HG03135 (cell line): Measurements from ENCODE around the gene RNF181.
"Not testable (repeated sequence)": the region's sequence is repeated elsewhere in the genome, so short reads cannot be mapped to it uniquely, and the experiment has no call there.

Experiments
- ATAC-seq: cut with Tn5 transposase; IDR thresholded peaks from one replicate; pipeline ENCODE4 v1.9.1; 2021; ENCODE audit warnings: mild to moderate bottlenecking, moderate library complexity; ENCODE audit not compliant: unreplicated experiment

The RNF181 gene

GRCh38 chr2:85577063-85577385 is 18.5 kb upstream of the RNF181 start:
- ATAC-seq, result no peak

DNA sequence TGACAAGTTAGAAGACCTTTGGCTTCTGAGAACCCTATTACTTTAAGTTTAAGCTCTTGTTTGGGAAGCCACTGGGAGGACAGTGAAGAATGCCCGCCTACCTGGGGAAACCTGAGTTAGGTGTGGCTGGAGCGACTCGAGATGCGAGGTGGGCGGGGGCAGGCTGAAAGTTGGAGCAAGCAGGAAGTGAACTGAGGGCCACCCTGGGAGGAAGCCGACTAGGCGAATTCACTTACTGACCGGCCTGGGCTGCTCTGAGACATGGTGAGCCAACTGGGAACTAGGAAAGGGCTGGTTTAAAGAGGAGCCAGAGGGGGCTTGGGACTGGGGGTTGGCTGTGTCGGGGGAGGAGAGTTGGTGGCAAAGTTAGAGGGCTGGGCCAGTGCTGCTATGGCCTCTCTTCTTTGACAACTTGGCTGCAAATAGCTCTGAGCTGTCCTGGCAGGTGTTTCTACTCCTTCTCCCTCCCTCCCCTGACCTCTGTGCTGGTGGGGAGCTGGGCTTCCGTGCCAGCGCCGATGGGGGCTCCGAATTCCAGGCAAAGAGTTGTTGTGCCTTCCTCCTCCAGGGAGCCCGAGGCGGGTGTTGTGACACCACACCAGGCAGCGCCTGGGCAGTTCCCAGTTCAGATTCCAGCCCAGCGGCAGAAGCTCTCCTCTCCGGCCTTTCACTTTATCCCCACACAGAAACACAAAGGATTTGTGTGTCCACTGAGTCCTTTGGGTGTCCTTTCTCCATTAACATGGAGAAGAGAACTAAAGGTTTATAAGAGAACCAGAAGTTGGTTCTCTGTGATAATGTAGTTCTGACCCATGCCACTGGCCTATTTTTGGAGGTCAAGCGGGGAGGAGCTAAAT is 17.9 kb upstream of the RNF181 start, which contains the start of gene VAMP8:
VAMP8 (plus strand) TSS at position 201 of the 857 bp plus-strand sequence; CDS start at position 262, 61 bp downstream.
- ATAC-seq, result no peak

DNA sequence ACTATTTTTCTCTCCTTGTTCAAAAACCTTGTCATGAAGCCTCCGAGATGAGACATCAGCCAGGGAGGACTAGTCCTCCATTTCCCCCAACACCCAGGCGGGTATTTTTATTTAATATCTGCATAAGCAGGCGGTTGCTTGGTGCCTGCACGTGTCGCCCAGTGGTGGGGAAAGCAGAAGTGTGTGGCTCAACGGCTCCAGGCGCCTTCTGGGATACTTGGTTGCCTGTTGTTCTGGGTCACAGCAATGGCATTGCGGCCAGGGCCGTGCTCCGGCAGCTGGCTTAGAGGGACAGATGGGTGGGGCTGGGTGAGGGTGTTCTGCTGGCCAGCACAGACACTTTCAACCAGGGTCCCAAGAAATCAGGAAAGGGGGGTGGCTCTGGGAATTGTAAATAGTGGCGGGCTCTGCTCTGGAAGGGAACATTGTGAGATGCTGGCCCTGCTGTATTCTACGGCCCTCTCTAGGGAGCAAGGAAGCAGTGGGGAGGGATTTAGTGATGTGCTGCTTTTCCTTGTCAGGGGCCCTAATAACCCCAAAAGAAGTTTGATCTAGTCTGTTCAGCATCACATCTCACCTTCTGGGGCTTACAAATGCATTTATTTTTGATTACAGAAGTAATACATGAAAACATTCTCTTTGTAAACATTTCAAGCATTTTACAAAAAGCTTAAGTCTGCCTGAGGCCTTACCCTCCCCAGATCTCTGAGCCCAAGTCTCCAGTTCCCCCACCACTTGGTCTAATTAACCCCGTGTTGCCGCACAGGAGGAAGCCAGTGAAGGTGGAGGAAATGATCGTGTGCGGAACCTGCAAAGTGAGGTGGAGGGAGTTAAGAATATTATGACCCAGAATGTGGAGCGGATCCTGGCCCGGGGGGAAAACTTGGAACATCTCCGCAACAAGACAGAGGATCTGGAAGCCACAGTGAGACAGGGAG is 17.0 kb upstream of the RNF181 start:
- ATAC-seq, result no peak

DNA sequence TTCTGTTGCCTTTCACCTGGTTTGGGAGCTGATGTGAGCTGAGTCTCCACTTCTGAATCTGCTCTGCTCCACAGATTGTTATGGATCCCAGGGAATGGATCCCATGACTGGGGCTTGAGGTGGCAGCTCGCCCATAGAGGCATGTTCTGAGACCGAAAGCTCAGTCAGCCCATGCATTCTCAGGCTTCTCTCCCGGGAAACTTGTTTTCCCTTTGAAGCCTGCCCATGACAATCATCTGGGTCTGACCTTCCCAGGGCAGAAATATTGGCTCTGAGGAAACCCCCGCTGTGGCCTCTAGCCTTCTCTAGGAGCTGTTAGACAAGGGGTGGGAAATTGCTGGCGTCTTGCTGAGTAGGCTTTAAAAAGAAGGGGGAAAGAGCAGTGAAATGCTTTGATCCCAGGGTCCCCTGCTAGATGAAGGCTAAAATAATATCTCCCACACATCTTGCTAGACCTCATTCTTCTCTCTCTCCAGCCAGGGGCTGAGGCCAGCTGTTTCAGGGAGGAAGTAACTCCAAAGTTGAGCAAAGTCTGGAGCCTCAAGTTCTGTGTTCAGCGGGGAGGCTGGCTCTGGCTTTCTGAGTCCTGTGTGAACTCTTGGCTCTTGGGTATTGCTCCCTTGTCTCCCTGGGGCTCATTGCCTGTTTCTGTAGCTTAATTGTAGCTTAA is 16.1 kb upstream of the RNF181 start:
- ATAC-seq, result no peak

- no peak for ATAC-seq
Observed at GRCh38 chr2:85580206-85580605, 15.3 kb upstream of the RNF181 start.

DNA sequence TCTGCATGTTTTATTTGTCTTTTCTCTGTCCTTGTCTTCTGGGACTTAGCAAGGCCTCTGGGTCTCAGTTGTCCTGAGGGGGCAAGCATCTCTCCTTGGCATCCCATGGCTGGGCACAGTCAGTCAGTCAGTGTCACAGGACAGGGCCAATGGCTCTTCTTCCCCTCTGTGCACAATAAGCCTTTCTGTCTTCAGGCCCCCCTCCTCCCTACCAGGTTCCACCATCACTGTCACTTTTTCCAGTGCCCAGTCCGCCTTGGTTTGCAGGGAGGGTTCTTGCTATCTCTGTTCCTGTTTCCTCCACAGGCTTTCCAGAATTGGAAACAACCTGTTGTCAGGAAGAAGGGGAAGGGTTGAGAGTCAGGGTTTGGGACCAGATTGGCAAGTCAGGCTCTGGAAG is 13.1 kb upstream of the RNF181 start:
- no peak for ATAC-seq

DNA sequence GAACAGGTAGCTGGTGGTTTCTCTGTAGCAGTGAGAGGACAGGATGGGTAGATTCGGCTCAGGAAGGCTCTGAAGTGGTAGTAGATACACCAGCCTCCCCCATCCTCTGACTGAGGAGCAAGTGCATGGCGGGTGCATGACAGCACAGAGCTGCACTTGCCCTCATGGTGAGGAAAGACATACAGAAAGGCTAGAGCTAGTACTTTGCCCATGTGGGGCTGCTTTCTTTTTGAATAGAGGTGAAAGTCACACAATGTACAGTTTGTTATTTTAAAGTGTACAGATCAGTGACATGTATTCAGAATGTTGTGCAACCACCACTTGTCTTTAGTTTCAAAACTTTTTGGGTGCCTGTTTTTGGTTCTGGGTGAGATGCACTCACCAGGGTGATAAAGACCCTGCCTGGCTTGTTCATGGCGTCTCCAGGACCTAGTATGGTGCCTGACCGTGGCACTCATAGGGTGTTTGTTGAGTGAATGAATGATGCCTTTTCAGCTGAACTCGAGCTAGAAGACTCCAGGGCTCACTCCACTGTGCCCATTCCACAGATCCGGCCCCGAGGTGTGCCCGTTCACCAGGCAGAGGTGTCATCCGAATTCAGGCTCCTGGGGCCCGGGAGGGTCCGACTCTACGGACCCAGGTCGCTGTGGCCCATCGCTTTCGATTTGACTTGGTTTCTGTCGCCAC is 11.7 kb upstream of the RNF181 start:
- peak; percentile 59 for ATAC-seq

GRCh38 chr2:85584354-85584856 is 11.1 kb upstream of the RNF181 start, which contains the start of gene VAMP5:
Gene VAMP5 (plus strand): TSS chr2:85584431. CDS start chr2:85584491, 60 bp downstream.
- ATAC-seq, result peak; percentile 27

DNA sequence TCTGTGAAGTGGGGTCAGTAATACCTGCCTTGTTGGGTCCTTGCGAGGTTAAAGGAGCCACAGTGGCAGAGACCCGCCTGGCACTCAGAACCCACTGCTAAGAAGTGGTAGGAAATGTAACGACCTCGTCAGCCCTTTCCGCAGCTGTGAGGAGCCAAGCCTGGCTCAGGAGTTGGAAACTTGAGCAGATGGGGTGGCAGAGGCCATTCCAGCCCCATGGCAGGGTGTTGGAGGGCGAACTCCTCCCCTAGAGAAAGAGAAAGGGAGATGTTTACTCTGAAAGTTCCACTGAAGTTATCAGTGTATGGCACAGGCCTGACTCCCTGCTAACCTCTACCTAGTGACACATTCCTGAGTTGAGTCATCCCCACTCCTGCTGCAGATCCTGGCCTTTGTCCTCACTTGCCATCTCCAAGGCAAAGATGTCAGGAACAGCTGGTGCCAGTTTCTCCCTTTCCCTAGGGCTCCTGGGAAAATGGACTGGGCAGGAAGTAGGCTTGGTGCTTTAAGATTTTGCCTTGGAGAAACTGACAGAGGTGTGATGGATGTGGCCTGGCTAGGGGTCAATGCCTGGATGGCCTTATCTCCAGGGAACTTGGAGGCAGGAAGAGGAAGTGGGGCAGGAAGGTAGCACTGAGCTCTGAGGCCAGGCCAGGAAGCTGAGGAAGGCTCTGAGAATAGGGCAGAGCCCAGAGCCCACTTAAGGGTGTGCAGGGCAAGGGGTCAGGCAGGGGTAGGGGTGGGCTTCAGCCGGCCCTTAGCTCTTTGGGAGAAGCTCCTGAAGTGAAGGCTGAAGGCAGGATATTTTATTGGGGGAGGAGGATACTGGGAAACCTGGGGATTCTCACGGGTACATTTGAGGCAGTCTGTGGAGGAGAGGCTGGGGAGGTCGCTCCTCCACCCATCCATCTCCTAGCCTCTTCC is 10.4 kb upstream of the RNF181 start:
- peak; percentile 43 for ATAC-seq

DNA sequence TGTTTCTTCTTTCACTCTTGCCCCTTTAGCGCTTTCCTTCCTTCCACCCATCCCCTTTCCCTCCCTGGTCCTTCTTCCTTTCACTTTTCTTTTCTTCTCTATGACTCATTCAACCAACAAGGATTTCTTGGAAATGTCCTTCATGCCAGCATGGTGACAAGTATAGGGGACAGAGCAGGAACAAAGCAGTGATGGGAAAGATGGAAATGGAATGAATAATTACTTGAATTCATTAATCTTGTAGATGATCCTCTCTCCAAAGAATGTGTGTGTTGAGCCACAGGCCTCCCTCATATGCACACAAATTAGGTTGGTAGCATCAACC is 9.8 kb upstream of the RNF181 start:
- no peak for ATAC-seq

DNA sequence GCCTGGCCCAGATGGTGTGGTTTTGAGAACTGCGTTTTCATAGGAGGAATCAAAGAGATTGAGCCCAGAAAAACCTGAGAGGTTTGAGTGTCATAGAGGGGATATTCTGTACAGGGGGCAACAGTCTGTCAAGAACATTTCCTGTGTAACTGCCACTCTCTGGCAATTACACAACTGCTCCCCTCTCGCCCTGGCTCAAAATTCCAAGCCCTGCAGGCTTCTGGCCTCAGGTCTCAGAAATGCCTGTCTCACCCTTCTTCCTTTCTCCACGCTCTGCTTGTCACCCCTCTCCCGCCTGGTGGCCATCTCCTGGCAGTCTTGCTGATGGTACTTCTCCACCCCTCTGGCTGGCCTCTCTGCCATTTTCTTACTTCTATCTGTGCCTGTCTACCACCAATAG is 7.3 kb upstream of the RNF181 start:
- ATAC-seq, result no peak

DNA sequence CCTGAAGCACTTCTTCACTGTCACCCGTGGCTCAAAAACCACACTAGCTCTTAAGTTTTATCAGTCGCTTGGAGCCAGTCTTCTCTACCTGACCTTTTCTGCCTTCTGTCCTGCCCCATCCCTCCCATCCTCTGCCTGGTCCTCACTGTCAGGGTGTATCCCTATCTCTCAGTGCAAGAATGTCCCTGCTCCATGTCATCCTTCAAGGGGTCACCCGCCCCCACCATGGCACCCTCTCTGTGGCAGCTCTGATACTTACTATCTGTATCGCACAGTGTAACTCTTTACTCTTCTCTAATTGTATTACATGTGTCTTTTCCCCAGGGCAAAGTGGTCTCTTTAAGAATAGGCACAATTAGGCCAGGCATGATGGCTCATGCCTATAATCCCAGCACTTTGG is 6.9 kb upstream of the RNF181 start:
- no peak for ATAC-seq

- ATAC-seq, result no peak
Observed at GRCh38 chr2:85589181-85589580, 6.4 kb upstream of the RNF181 start.

GRCh38 chr2:85589982-85590791 is 5.4 kb upstream of the RNF181 start:
- ATAC-seq, result no peak

- no peak for ATAC-seq
Observed at GRCh38 chr2:85590950-85591349, 4.6 kb upstream of the RNF181 start.

GRCh38 chr2:85591563-85591962 is 4.0 kb upstream of the RNF181 start:
- ATAC-seq, result no peak

GRCh38 chr2:85592299-85592698 is 3.2 kb upstream of the RNF181 start:
- not testable (repeated sequence) for ATAC-seq

GRCh38 chr2:85593023-85593422 is 2.5 kb upstream of the RNF181 start:
- ATAC-seq, result no peak
